ENCODE measurements around the gene BTN1A1. TPM values are rescaled to one million over a fixed set of nuclear protein-coding genes. Genes with fewer than 3 reads are reported as not detected.

BTN1A1 gene
- total RNA-seq, 1 donor from 2014 or later: not detected

DNA sequence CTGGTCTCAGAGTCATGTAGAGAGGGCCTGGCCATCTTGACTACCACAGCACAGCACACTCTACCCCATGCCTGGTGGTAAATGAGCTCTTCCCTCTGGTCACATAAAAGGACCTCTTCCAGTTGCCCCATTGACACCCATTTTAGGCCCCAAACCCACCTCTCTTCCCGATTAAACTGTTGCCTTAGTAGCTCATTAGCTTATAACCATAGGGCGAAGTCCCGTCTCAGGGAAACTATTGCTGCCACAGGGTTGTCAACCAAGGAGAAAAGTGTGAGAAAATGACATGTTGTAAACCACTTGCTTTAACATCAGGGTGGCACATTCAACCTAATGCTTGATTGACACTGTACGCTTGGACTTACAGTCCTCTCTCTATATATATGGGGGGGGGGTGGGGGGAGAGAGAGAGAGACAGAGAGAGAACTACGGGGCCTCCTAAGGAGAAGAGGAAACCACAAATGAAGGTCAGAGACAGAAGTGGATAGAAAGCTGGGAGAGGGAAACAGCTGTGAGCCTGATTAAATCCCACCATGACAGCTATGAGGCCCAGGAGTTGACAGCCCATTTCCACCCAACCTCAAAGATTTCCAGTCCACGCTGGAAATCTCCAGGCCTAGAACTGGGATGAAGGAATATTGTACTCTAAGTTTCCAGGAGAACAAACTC, 14.9 kb upstream of the BTN1A1 start:
- no peaks in the 10 kb centered on the region for H4K20me1 ChIP-seq (ENCODE audit: low read depth)
- peaks cover 5% of the 10 kb centered on the region for H3K36me3 ChIP-seq
- H3K9me3 ChIP-seq (ENCODE audit: low read depth): no peaks in the 10 kb centered on the region
- H3K4me1 Mint-ChIP-seq: no peaks in the 10 kb centered on the region
- H3K79me2 ChIP-seq (ENCODE audit: low read depth): no peaks in the 10 kb centered on the region
- TF ChIP-seq EZH2phosphoT487 (IDR thresholded peaks at IDR 0.05): no peak
- TF ChIP-seq, protein P1, sequence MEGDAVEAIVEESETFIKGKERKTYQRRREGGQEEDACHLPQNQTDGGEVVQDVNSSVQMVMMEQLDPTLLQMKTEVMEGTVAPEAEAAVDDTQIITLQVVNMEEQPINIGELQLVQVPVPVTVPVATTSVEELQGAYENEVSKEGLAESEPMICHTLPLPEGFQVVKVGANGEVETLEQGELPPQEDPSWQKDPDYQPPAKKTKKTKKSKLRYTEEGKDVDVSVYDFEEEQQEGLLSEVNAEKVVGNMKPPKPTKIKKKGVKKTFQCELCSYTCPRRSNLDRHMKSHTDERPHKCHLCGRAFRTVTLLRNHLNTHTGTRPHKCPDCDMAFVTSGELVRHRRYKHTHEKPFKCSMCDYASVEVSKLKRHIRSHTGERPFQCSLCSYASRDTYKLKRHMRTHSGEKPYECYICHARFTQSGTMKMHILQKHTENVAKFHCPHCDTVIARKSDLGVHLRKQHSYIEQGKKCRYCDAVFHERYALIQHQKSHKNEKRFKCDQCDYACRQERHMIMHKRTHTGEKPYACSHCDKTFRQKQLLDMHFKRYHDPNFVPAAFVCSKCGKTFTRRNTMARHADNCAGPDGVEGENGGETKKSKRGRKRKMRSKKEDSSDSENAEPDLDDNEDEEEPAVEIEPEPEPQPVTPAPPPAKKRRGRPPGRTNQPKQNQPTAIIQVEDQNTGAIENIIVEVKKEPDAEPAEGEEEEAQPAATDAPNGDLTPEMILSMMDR (IDR thresholded peaks at IDR 0.05): no peak
- TF ChIP-seq EZH2 (IDR thresholded peaks at IDR 0.05): no peak
- H3K4me3 ChIP-seq: no peak overlapping the region
- H3K27me3 ChIP-seq: no peaks in the 10 kb centered on the region
- H3K27me3 Mint-ChIP-seq (ENCODE audit: insufficient read depth, low read depth): peaks cover 3% of the 10 kb centered on the region
- H3K4me2 ChIP-seq: no peak overlapping the region
- no peak overlapping the region for H2AFZ ChIP-seq (replicated peaks)
- H3F3A ChIP-seq (ENCODE audit: low read depth): no peaks in the 10 kb centered on the region
- H3K27ac Mint-ChIP-seq: no peak overlapping the region
- H3K4me3 Mint-ChIP-seq: no peak overlapping the region
- H3K9me3 Mint-ChIP-seq: peaks cover 6% of the 10 kb centered on the region
- no peak overlapping the region for H3K9ac ChIP-seq
- DNase-seq (ENCODE audit: low spot score): no peak
- no peaks in the 10 kb centered on the region for H3K36me3 Mint-ChIP-seq
- H3K27ac ChIP-seq: no peak overlapping the region
- no peaks in the 10 kb centered on the region for H3K4me1 ChIP-seq

DNA sequence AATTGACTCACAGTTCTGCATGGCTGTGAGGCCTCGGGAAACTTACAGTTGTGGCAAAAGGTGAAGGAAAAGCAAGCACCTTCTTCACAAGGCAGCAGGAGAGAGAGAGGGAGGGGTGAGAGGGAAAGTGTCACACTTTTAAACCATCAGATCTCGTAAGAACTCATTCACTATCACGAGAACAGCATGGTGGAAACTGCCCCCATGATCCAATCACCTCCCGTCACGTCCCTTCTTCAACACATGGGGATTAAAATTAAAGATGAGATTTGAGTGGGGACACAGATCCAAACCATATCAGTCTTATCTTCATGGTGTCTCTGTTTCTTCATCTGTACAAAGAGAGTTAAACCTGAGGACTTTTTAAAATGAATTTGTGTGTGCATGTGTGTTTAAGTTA, 13.7 kb upstream of the BTN1A1 start:
- no peak overlapping the region for H3K27ac ChIP-seq
- no peak overlapping the region for H3K4me2 ChIP-seq
- H3K4me1 ChIP-seq: no peaks in the 10 kb centered on the region
- no peaks in the 10 kb centered on the region for H4K20me1 ChIP-seq (ENCODE audit: low read depth)
- H3K79me2 ChIP-seq (ENCODE audit: low read depth): no peaks in the 10 kb centered on the region
- H3K36me3 ChIP-seq: no peaks in the 10 kb centered on the region
- Mint-ChIP-seq H3K36me3 (no peaks in the 10 kb centered on the region), H3K9me3 (peaks cover 6% of the 10 kb centered on the region), H3K27me3 (ENCODE audit: insufficient read depth, low read depth) (peaks cover 7% of the 10 kb centered on the region), H3K4me1 (no peaks in the 10 kb centered on the region), H3K27ac (no peak overlapping the region), H3K4me3 (no peak overlapping the region)
- H3K27me3 ChIP-seq: no peaks in the 10 kb centered on the region
- no peak overlapping the region for H3K9ac ChIP-seq
- DNase-seq (ENCODE audit: low spot score): no peak
- H3F3A ChIP-seq (ENCODE audit: low read depth): no peaks in the 10 kb centered on the region
- no peaks in the 10 kb centered on the region for H3K9me3 ChIP-seq (ENCODE audit: low read depth)
- TF ChIP-seq EZH2phosphoT487 (IDR thresholded peaks at IDR 0.05) (no peak), EZH2 (IDR thresholded peaks at IDR 0.05) (no peak)
- TF ChIP-seq, protein P1 (IDR thresholded peaks at IDR 0.05): no peak
- H3K4me3 ChIP-seq: no peak overlapping the region
- H2AFZ ChIP-seq (replicated peaks): no peak overlapping the region

DNA sequence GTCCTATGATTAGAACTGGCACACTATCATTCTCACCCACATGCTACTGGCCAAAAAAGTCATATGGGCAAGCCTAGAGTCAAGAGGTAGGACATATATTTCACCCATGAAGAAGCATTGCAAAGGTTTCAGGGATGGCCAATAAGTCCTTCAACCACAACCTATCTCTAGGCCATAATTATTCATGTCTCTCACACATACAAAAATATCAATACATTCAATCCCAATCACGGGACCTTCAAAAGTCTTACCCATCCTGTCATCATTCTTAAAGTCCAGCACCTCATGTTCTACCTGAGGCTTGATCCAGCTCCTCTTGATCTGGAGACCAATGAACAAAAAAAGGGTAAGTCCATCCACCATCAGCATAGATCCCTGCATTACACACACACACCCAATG, 12.6 kb upstream of the BTN1A1 start:
- H3K9ac ChIP-seq: no peak overlapping the region
- H3K79me2 ChIP-seq (ENCODE audit: low read depth): no peaks in the 10 kb centered on the region
- no peak overlapping the region for H3K27ac ChIP-seq
- H4K20me1 ChIP-seq (ENCODE audit: low read depth): no peaks in the 10 kb centered on the region
- H3K4me1 Mint-ChIP-seq: no peaks in the 10 kb centered on the region
- no peaks in the 10 kb centered on the region for H3K4me1 ChIP-seq
- H2AFZ ChIP-seq (replicated peaks): no peak overlapping the region
- no peaks in the 10 kb centered on the region for H3F3A ChIP-seq (ENCODE audit: low read depth)
- TF ChIP-seq EZH2 (IDR thresholded peaks at IDR 0.05): no peak
- no peak for TF ChIP-seq EZH2phosphoT487 (IDR thresholded peaks at IDR 0.05)
- TF ChIP-seq, protein P1 (IDR thresholded peaks at IDR 0.05): no peak
- H3K9me3 Mint-ChIP-seq: peaks cover 6% of the 10 kb centered on the region
- no peak overlapping the region for H3K4me3 Mint-ChIP-seq
- H3K27me3 ChIP-seq: no peaks in the 10 kb centered on the region
- no peak overlapping the region for H3K27ac Mint-ChIP-seq
- no peaks in the 10 kb centered on the region for H3K36me3 ChIP-seq
- H3K9me3 ChIP-seq (ENCODE audit: low read depth): no peaks in the 10 kb centered on the region
- no peaks in the 10 kb centered on the region for H3K36me3 Mint-ChIP-seq
- peaks cover 6% of the 10 kb centered on the region for H3K27me3 Mint-ChIP-seq (ENCODE audit: insufficient read depth, low read depth)
- no peak overlapping the region for H3K4me2 ChIP-seq
- DNase-seq (ENCODE audit: low spot score): no peak
- no peak overlapping the region for H3K4me3 ChIP-seq
